Left kidney (tissue), 1 donor: ENCODE measurements around the gene DTWD1. TPM values are rescaled to one million over a fixed set of nuclear protein-coding genes. Genes with fewer than 3 reads are reported as not detected.

Experiments used
- polyA plus RNA-seq: library from polyadenylated mRNA; unstranded; fragments of 120-200 nt; gene quantifications from one replicate; pipeline ENCODE4 v1.2.1, GENCODE V29; 2013; ENCODE audit not compliant: insufficient read length

The DTWD1 gene
- polyA plus RNA-seq, 1 donor, result 49.0 TPM

Other genes with a start within 250 kb of the DTWD1 start
- 18.8 TPM for gene FGF7, start 197.8 kb upstream of the DTWD1 start, polyA plus RNA-seq
- gene FAM227B, start 230 bp upstream of the DTWD1 start, polyA plus RNA-seq, result 18.8 TPM